ENCODE measurements around the gene ETV6. TPM values are rescaled to one million over a fixed set of nuclear protein-coding genes. Genes with fewer than 3 reads are reported as not detected.
A peak's percentile ranks its signal among the peaks of the same experiment; 100 is the strongest.

Gene ETV6
- total RNA-seq, 1 experiment from 2014 or later, result 16.5 TPM

DNA sequence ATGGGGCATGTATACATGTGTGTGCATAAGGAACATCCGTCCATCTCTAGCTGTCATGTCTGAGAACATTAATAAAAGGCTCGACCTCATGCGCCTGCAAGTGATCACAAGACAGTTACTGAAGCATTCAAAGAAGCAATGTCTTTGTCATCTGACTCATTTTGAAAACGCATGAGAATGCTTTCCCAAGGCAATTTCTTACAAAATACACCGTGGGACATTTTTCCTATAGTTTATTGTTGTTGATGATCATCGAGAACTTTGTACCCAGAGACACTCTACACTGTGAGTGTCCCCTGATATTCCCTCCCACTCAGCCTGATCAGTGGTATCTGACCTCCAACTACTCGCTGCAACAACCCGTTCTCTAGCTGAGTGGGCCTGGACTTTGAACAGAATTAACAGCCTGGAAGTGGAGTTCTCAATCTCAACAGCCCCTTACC, 68.1 kb downstream of the ETV6 start:
- DNase-seq (ENCODE audit: low spot score), result no peak

DNA sequence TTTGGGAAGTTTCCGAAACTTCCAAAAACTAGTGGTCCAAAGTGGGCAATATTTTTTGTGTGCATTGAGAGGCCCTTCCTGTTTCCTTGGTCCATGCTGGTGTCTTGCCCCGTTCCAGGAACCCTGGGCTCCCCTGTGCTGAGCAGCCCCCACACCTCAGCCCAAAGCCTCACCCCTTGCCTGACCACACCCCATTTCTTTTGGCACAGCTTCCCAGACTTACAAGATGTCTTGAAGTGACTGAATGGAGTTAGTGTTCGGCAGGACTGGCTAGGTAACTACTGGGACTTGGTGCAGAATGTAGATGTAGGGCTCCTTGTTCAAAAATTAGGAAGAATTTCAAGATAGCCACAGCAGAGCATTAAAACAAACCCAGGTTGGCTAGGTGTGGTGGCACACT, 68.6 kb downstream of the ETV6 start:
- no peak for DNase-seq (ENCODE audit: low spot score)

DNA sequence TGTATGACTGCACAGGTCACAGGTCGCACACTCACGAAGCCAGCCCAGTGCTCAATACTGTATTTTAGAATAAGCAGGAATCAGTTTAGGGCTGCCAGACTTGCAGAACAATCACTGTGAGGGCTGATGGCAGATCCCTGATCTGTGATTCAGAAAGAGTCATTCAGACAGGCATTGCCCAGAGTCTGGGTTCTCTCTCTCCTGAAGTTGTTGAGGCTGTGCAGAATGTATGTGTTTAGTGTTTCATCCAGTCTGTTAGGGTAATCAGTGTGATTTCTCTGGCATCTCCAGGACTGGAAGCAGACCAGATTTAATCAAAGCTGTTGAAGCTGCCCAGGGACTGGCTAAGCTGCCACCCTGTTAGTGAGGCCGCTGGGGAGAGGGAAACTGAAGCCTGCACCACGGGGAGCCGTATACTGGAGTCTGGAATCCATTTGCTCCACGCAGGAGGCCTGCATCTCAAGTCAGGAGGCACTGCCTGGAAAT, 69.3 kb downstream of the ETV6 start:
- no peak for DNase-seq (ENCODE audit: low spot score)

DNA sequence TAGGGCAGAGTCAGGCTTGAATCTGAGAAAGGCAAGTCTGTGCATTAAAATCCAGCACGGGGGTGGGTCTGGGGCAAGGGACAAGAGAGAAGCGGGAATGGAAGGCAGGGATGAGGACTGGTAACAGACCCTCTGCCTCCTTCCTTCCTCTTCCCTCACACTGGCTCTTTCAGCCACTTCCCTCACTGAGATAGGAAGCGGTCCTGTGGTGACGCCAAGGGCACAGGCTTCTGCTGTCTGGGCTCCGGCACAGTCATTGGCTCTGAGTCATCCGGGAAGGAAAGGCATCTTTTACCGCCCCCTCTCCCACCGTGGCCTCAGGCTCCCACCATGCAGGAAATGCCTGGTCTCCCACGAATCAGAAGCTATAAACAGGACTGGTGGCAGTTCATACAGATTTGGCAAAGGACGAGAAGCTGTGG, 70.2 kb downstream of the ETV6 start:
- DNase-seq (ENCODE audit: low spot score), result no peak

DNA sequence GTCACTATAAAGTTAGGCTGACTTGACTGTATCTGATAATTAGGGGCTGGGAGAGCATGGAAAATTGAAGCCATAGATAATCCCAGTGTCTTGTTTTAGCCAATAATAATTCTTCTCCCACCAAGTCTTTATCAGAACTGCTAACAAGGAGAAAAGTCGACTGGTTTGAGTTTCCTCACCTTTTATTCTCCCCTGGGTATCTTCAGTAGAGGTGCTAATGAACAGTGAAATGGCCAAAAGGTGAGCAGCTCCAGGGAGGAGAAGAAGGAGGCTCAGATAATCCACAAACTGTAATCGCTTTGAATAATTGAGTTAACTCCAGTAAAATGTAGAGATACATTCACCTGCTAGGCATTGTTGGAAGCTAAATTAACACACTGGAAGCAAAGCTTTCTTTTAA, 72.6 kb downstream of the ETV6 start:
- no peak for DNase-seq (ENCODE audit: low spot score)

DNA sequence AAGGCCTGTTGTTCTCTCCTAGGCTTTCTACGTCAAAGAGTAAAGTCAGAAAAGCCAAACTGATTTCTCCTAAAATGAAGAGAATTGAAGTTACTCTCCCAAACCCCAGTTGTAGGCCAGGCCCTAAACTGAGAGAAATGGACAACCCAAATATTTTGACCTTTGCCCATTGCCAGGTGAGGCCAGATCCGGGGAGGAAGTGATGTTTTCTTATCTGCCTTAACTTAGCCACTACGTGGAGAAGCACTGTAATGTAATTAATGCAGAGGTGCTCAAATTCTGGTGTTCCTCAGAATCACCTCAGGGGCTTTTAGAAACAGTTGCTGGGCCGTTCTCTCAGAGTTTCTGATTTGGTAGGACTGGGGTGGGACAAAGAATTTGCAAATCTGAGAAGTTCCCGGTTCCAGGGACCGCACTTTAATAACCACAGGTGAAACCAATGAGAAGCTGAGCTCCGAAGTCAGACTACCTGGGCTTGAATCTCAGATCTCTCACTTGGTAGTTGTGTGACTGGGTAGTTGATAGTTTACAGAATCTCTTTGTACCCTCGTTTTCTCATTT, 73.2 kb downstream of the ETV6 start:
- DNase-seq (ENCODE audit: low spot score), result no peak

DNA sequence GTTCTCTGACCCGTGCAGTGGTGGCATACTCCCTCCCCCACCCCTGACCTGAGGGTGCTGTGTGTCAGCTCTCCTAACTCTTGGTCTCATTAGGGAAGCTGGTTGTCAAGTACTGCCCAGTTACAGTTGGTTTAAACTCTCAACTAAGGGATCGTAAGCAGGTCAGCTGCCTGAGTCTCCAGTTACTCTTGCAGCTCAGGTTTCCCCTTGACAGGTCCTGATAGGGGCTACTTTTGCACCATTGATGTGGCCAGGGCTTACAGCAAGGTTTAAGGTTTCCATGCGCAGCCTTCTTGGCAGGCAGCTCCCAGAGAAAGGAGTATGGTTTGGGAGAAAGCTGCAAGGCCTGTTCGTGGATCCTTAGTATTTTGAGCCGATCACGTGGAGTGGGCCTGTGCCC, 74.5 kb downstream of the ETV6 start:
- DNase-seq (ENCODE audit: low spot score), result no peak

DNA sequence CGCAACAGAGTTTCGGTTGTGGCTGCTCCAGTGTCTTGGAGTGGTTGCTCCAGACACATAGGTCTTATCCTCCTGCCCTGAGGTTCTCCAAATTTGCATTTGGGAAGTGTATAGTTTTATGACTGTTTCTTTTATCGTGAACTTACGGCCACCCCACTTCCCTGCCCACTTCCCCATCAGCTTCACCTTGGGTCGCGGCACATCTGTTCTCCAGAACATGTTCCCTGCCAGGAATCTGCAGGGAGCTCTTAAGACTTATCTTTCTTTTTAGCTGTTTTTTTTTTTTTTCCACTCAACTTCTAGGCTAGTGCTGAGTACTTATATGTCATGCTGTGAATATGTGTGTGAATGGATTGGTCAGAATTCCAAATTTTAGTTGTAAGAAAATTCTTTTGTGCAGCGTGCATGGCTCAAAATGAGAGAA, 75.4 kb downstream of the ETV6 start:
- DNase-seq (ENCODE audit: low spot score), result no peak

DNA sequence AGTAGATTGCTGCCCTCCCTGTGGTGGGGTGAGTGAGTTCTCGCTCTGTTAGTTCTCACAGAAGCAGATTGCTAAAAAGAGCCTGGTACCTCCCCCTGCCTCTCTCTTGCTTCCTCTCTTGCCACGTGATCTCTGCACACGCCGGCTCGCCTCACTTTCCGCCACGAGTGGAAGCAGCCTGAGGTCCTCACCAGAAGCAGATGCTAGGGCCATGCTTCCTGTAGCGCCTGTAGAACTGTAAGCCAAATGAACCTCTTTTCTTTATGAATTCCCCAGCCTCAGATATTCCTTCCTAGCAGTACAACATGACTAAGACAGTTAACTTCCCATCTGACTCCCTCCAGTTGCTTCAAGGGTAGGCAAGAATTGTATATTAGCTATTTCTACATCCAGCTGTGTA, 76.2 kb downstream of the ETV6 start:
- DNase-seq (ENCODE audit: low spot score), result no peak

DNA sequence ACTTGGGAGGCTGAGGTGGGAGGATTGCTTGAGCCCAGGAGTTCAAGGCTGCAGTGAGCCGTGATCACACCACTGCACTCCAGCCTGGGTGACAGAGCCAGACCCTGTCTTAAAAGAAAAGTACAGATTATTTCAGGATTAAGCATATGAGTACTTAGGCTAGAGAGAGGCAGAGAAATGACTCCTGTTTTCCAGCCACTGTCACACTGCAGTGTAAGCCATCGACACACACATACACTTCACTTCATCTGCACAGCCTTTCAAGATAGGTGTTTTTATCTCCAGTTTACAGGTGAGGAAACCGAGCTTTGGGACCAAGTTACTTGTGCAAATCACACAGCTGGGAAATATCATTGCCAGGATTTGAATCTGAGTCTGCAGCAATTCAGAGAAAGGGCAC, 77.2 kb downstream of the ETV6 start:
- no peak for DNase-seq (ENCODE audit: low spot score)

DNA sequence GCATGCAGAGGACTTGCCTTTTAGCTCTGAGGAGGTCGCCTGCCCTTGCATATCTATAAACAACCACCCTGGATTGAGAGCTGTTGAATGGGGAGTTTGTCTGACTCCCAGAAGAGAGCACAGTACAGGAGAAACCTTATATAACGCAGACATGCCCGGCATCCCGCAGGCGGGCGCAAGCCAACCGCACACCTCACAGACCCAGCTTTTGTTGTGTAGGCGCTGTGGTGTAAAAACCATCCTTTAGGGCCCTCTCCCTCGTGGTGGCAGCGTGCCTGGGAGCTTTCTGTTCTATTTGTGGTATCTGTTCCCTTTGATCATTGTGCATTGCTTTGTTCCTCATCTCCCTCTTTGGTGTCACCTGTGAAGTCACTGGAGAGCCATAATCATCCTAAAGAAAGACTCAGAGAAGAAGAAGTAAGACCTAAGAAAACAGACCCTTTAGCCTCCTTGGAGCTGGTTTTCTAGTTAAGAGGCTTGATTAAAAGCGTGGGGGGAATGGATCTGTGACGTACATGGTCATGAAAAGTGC, 77.7 kb downstream of the ETV6 start:
- DNase-seq (ENCODE audit: low spot score), result no peak

DNA sequence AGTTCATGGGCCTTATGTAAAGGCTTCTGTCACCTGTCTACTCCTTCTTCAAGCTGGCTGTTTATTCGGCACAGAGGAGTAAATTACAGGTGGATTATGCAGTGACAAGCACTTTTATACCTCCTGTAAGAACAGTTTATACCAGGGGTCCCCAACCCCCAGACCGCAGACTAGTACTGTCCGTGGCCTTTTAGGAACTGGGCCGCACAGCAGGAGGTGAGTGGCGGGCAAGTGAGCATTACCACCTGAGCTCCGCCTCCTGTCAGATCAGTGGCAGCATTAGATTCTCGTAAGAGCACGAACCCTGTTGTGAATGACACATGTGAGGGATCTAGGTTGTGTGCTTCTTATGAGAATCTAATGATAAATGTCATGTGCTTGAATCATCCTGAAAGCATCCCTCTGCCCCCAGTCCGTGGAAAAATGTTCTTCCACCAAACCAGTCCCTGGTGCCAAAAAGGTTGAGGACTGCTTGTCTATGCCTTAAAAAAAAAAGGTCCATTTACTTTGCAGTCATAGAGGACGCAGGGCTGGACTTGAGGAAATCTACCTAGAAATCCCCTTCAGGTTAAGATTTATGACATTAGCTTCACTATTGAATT, 78.8 kb downstream of the ETV6 start:
- DNase-seq (ENCODE audit: low spot score), result no peak

DNA sequence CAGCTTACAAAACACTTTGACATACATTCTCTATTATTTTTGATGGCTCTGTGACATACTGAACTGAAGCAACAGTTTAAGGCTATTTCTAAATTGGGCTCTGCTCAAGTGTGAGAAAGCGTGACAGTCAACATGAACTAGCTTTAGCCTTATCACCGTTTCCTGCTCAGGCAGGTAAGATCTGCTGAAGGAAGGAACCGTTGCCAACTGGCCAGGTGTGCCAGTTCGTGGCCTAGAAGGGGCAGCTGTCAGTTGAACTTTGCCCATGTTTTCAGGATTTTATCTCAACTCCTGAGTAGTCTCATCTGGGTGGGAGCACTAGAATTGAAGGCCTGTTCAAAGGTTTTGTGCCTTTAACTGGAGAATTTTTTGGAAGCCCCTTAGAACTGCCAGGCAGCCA, 79.5 kb downstream of the ETV6 start:
- peak; percentile 86 for DNase-seq (ENCODE audit: low spot score)

DNA sequence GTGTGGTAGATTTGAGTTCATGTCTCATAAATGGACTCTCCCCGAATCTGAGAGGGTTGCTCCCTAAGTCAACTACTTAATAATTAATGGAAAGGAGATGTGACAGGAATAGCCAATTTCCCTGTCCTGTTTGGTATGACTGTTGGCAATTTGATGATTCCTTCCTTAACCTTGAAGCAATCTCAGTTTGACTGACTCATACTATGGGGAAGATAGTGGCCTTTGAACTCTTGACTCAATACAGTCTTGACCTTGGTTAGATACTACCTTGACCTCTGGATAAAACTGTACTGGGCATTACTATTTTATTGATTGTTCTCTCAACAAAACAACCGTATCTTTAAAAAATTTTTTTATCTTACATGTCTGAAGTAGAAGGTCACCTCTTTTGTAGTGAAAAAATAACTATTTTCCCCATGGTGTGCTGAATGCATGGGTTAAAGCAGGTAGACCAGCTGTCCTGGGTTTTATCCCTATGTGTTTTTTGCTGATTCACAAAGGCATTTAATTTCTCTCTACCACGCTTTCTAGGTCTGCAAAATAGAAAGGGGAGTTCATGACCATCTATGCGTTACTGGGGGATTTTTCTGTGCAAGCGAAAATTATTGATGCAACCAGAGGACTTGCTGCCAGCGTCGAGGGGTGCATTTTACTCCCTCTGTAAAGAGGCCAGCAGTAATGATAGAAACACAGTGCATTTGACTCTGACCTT, 80.1 kb downstream of the ETV6 start:
- no peak for DNase-seq (ENCODE audit: low spot score)

DNA sequence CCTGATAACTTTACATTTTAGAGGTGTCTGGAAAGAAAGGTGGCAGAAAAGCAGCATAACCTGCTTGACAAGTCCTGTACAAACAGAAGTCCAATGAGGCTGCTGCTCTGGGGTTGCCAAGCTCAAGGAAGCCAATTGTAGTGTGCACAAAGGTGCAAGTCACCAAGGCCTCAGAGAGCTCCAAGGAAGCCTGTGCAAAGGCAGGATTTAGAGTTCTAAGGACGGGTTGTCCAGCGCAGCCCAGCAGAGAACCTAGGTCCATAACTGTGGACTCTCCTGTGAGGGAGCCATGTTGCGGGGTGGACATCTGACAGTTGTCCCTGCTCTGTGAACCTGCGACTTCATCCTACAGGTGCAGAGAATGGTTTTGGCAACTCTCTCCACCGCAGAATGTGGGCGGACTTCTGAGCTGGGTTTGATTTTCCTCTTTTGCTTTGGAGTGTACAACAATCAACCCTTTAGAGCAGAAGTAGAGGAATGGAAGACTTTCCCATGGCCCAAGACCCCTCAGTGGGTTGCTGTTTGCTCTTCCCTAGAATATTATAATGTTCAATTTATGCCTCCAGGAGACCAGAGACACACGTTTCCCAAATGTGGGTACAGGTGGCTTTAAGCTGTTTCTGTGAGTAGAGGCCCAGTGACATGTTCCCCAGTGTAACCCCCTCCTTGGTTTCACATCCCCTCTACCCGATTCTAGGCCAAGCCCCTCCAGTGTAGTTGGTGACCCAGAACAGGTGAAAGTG, 81.0 kb downstream of the ETV6 start:
- DNase-seq (ENCODE audit: low spot score), result peak; percentile 98

DNA sequence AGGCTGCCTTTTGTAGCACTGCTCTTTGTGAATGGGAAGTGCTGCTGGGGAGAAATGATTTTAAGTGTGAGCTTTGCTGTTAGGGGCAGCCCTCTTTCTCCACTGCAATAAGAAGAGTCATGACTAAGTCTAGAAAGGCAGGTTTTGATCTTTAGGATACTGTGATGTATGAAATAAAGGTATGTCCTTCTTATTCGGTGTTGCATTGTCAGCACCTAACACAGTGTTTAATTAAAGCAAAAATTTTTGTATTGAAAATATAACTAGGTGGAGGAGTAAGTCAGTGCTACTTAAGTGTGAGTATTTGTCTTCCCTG, 81.5 kb downstream of the ETV6 start:
- peak; percentile 34 for DNase-seq (ENCODE audit: low spot score)

DNA sequence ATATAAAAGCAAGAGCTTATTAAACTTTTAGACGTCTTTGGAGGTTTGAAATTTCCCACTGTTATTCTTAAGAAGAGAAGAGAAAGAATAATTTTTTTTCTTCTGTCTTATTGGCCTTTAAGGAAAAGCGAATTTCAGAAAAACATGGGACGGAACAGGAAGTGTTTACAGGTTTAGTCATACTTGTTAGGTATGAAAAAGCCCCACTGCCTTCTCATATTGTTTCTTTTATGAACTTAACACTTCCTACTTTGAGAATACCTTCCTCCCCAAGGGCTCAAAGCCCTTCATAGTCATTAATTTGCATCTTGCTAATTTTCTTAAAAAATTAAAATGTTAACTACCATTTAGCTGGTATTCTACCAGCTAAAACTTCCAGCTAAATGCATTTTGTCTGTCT, 82.0 kb downstream of the ETV6 start:
- peak; percentile 54 for DNase-seq (ENCODE audit: low spot score)

DNA sequence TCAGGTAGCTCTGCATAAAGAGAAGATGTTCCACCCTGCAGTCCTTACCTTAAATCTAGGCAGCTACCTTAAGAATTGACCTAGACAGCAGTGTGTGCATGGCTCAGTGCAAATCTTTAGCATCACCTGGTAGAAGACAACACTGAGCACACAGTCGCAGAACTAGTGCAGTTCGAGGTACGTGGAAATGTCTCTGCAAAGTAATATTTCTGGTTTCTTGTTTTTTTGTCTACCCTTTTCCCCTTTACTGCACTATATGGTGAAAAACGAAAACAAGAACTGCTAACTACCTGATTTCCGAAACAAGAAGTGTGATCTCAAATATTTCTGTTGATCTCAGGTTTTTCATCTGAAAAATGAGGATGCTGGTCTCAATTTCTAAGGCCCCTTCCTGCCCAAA, 82.5 kb downstream of the ETV6 start:
- no peak for DNase-seq (ENCODE audit: low spot score)

DNA sequence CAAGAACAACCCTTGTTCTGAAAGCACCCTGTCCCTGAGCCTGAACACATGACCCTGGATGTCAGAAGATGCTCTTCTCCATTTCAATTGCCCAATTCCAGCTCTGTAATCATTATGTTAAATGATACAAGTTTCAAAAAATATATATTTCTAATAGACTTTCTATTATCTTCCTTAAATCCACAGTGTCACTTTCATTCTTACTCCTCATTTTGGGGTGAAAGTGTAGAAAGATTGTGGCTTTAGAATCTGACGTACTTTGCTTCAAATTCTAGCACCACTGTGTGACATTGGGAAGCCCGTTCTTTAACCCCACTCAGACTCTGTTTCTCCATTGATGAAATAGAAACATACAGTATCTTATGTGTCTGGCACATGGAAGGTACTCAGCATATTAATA, 83.2 kb downstream of the ETV6 start:
- DNase-seq (ENCODE audit: low spot score), result no peak

DNA sequence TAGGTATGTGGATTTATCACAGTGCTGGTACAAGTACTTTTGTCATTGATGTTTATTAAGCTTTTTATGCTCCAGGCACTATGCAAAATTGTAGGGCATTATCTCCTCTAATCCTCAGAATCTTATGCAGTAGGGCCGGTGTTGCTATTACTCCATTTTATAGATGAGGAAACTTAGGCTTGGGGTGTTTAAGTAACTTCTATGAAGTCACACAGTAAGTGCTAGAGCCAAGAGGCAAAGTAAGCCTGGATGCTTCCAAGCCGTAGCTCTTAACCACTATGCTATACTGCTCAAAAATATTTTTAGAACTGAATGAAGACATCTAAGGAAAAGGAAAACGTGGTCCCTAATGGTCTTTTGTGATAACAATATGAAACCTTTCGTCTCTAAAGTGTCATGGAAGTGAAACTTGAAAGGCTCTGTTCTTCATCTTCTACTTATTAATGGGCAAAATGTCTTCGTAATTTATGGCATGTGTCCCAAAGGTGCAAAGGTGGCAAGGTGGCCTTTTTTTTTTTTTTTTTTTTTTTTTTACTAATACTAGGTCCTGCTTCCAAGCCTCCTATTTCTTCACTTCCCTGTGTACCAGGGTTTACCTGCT, 85.2 kb downstream of the ETV6 start:
- no peak for DNase-seq (ENCODE audit: low spot score)

DNA sequence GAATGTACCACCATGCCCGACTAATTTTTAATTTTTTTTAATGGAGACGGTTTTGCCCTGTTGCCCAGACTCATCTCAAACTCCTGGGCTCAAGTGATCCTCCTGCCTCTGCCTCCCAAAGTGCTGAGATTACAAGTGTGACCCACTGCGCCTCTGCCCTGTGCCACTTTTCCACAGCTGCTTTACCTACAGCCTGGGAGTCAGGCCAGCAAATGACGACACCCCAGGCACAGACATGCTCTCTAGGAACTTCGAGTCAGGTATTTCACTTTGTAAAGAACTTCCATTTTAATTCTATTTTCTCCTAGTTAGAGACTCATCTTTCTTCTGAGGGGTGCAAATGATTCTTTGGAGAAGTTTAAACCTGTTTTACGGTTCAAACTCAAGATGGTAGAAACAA, 89.0 kb downstream of the ETV6 start:
- DNase-seq (ENCODE audit: low spot score), result no peak

Data from HT-29 (cell line).